CD8-positive, alpha-beta memory T cell (primary cell): Measurements from ENCODE around the gene SLC1A2. TPM values are rescaled to one million over a fixed set of nuclear protein-coding genes. Genes with fewer than 3 reads are reported as not detected.
A peak's percentile ranks its signal among the peaks of the same experiment; 100 is the strongest.

Source experiments
- CTCF ChIA-PET: fragments of 350-600 bp; sonication (Branson Sonifier 250); formaldehyde crosslinking; loops from one replicate; lab custom pipeline; 2021; ENCODE audit warnings: antibody characterized with exemption; lab: Charles Lee
- POLR2A ChIA-PET: fragments of 350-600 bp; sonication (Branson Sonifier 250); formaldehyde crosslinking; loops from one replicate; lab custom pipeline; 2021; ENCODE audit warnings: antibody characterized with exemption; lab: Charles Lee
- DNase-seq, 5 donors: peaks; one replicate each; pipeline versions ENCODE4 v3.0.0 to v3.0.0-alpha.2; 2020 to 2022; ENCODE audit warnings: mixed read lengths in 1 of 5
- H3K27ac ChIP-seq: one replicate; pipeline ENCODE4 v1.7.0; 2013; ENCODE audit warnings: low read depth, mild to moderate bottlenecking, low read length, moderate library complexity
- H3K27me3 ChIP-seq: 2 replicates; pipeline ENCODE4 v1.7.0; 2013; ENCODE audit warnings: low read length, mild to moderate bottlenecking; ENCODE audit not compliant: insufficient read depth, poor library complexity, severe bottlenecking
- H3K36me3 ChIP-seq: 2 replicates; pipeline ENCODE4 v1.7.0; 2013; ENCODE audit warnings: mild to moderate bottlenecking, low read length, moderate library complexity; ENCODE audit not compliant: insufficient read depth
- H3K4me1 ChIP-seq: 2 replicates; pipeline ENCODE4 v1.7.0; 2013; ENCODE audit warnings: mild to moderate bottlenecking, low read length, moderate library complexity; ENCODE audit not compliant: insufficient read depth
- H3K4me3 ChIP-seq: 2 replicates; pipeline ENCODE4 v1.7.0; 2013; ENCODE audit warnings: mild to moderate bottlenecking, low read length
- H3K9me3 ChIP-seq: 2 replicates; pipeline ENCODE4 v1.7.0; 2013; ENCODE audit warnings: mild to moderate bottlenecking, low read length
- H3K27ac Mint-ChIP-seq, 8 donors: one replicate each; pipeline ENCODE4 v1.8.0; 2020 to 2021; ENCODE audit warnings: mixed read lengths in 8 of 8, mild to moderate bottlenecking in 6 of 8, inconsistent platforms in 3 of 8, moderate library complexity in 3 of 8
- H3K27me3 Mint-ChIP-seq, 2 donors: one replicate each; pipeline ENCODE4 v1.8.0; 2020 to 2021; ENCODE audit warnings: mixed read lengths in 2 of 2, mild to moderate bottlenecking in 1 of 2, moderate library complexity in 1 of 2
- H3K36me3 Mint-ChIP-seq, 3 donors: one replicate each; pipeline ENCODE4 v1.8.0; 2020 to 2021; ENCODE audit warnings: mixed read lengths in 3 of 3, inconsistent platforms in 1 of 3, mild to moderate bottlenecking in 1 of 3
- H3K4me1 Mint-ChIP-seq, 3 donors: one replicate each; pipeline ENCODE4 v1.8.0; 2020 to 2021; ENCODE audit warnings: mixed read lengths in 3 of 3, inconsistent platforms in 1 of 3, mild to moderate bottlenecking in 1 of 3
- H3K4me3 Mint-ChIP-seq, 7 donors: one replicate each; pipeline ENCODE4 v1.8.0; 2020 to 2021; ENCODE audit warnings: mixed read lengths in 7 of 7, mild to moderate bottlenecking in 6 of 7, moderate library complexity in 4 of 7, inconsistent platforms in 2 of 7
- H3K9me3 Mint-ChIP-seq, 5 donors: one replicate each; pipeline ENCODE4 v1.8.0; 2020 to 2022; ENCODE audit warnings: mixed read lengths in 5 of 5, mild to moderate bottlenecking in 3 of 5, moderate library complexity in 2 of 5, inconsistent platforms in 1 of 5
- polyA plus RNA-seq: library from polyadenylated mRNA; unstranded; fragments of 300-500 nt; fragmentation: Illumina TruSeq; gene quantifications from one replicate; pipeline ENCODE4 v1.2.3, GENCODE V29; 2021
- total RNA-seq, 2 experiments: library from RNA; stranded (reverse); gene quantifications; one replicate each; pipeline ENCODE4 v1.2.3, GENCODE V29; 2021

Gene SLC1A2
- total and polyA plus RNA-seq, 3 experiments from 2014 or later: 0.03 TPM; not detected in 2

DNA sequence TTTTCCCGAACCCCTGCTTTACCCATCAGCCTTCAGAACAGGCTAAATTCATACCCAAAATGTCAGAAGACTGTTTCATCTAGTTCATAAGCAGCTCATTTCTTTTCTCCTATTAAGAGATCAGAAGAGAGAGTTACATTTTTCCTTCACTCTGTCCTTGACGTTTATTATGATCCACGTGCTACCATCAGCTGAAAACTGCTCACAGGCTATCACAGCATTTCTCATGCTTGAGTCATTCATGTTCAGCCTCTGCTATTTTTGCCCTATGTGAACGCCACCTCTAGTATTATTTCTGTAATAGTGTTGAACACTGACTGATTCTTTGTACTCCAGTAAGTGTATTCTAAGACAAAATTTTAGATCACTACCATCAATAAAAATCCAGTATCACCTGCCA is 51.9 kb downstream of the SLC1A2 start:
- Mint-ChIP-seq H3K36me3 (peaks cover 0 to 11% (median 0%) of the 10 kb centered on the region in 3 donors), H3K4me1 (no peaks in the 10 kb centered on the region), H3K27me3 (peaks cover 0 to 27% of the 10 kb centered on the region in 2 donors), H3K4me3 (no peak overlapping the region), H3K9me3 (peaks cover 0 to 2% (median 0%) of the 10 kb centered on the region in 5 donors), H3K27ac (peak overlapping the region in 1 of 8 donors; percentile 4)
- ChIA-PET CTCF (interaction anchor here (1.3 kb wide), 2 partner anchors 28 to 441 kb away, joined by 3 read pairs; no protein-coding TSS in a partner anchor), POLR2A (no interaction called here)
- no peak overlapping the region for H3K4me3 ChIP-seq
- no peak overlapping the region for H3K27ac ChIP-seq
- no peaks in the 10 kb centered on the region for H3K4me1 ChIP-seq
- no peaks in the 10 kb centered on the region for H3K27me3 ChIP-seq
- DNase-seq: no peak
- H3K9me3 ChIP-seq: no peaks in the 10 kb centered on the region
- H3K36me3 ChIP-seq: no peaks in the 10 kb centered on the region

DNA sequence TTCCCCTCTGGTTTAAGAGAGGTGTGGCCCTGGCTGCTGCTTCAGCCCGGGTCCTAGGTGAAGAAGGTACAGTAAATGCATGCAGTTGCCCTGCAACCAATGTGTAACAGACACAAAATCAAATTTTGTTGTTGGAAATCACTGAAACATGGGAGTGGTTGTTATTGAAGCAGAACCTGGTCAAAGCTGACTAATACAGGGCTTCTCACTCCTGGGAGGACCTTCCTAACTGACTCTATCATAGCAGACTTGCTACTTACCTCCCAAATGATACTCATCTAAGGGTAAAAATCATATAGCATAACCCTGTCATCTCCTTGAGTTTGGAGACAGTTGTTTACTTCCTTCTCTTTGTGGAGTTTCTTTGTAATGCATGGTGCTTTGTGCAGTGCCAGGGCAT is 52.6 kb downstream of the SLC1A2 start:
- H3K36me3 ChIP-seq: no peaks in the 10 kb centered on the region
- Mint-ChIP-seq H3K4me3 (no peak overlapping the region), H3K9me3 (peaks cover 0 to 2% (median 0%) of the 10 kb centered on the region in 5 donors), H3K27me3 (peaks cover 0 to 30% of the 10 kb centered on the region in 2 donors), H3K36me3 (peaks cover 0 to 11% (median 0%) of the 10 kb centered on the region in 3 donors), H3K27ac (no peak overlapping the region), H3K4me1 (no peaks in the 10 kb centered on the region)
- no peak overlapping the region for H3K27ac ChIP-seq
- ChIA-PET CTCF (interaction anchor here (1.3 kb wide), 1 partner anchor 440 kb away, joined by 3 read pairs; no protein-coding TSS in a partner anchor), POLR2A (no interaction called here)
- DNase-seq: no peak
- no peaks in the 10 kb centered on the region for H3K27me3 ChIP-seq
- H3K9me3 ChIP-seq: no peaks in the 10 kb centered on the region
- H3K4me3 ChIP-seq: no peak overlapping the region
- H3K4me1 ChIP-seq: no peaks in the 10 kb centered on the region

DNA sequence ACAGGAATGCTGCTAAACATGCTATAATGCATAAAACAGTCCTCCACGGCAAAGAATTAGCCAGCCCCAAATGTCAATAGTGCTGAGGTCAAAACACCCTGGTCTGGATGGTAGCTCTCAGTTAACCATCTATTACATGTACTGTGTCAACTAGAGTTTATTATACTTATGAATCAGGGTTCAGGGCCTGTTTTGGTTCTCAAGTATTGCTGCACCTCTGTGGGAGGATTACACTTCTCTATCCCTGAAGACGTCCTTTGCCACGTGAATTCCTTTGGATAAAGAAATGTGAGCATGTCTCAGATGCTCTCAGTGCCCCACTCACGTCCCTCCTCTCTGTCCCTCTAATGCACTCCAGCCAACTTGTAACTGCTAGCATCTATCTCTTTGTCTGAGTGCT is 53.4 kb downstream of the SLC1A2 start:
- H3K27me3 Mint-ChIP-seq: peaks cover 0 to 30% of the 10 kb centered on the region in 2 donors
- no peak overlapping the region for H3K4me3 Mint-ChIP-seq
- DNase-seq: no peak
- POLR2A ChIA-PET: no interaction called here
- no peaks in the 10 kb centered on the region for H3K4me1 Mint-ChIP-seq
- no peaks in the 10 kb centered on the region for H3K27me3 ChIP-seq
- H3K9me3 ChIP-seq: no peaks in the 10 kb centered on the region
- H3K4me1 ChIP-seq: no peaks in the 10 kb centered on the region
- CTCF ChIA-PET: no interaction called here
- no peak overlapping the region for H3K27ac Mint-ChIP-seq
- H3K36me3 ChIP-seq: no peaks in the 10 kb centered on the region
- peaks cover 0 to 11% (median 0%) of the 10 kb centered on the region in 3 donors for H3K36me3 Mint-ChIP-seq
- peaks cover 0 to 2% (median 0%) of the 10 kb centered on the region in 5 donors for H3K9me3 Mint-ChIP-seq
- H3K4me3 ChIP-seq: no peak overlapping the region
- no peak overlapping the region for H3K27ac ChIP-seq

DNA sequence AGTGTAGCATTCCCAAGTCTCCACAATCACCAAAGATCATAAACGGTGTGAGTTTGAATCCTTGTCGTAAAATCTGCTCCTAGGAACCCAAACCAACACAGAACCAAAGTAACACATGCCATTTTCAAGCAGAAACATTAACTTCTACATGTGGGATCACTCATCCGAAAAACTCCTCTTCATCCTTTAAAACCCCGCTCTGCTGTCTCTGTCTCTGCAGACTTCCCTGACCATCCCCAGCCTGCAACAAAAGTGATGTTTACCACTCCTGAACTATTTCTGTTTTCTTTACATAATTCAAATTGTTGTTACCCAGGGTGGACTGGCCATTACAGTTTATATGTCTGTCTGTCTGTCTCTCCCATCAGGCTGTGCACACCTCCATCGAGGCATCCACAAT is 54.0 kb downstream of the SLC1A2 start:
- H3K4me3 ChIP-seq: no peak overlapping the region
- CTCF ChIA-PET: no interaction called here
- no peak for DNase-seq
- Mint-ChIP-seq H3K9me3 (peaks cover 0 to 2% (median 0%) of the 10 kb centered on the region in 5 donors), H3K4me3 (no peak overlapping the region), H3K27me3 (peaks cover 0 to 30% of the 10 kb centered on the region in 2 donors), H3K27ac (peak overlapping the region in 1 of 8 donors; percentile 30), H3K4me1 (no peaks in the 10 kb centered on the region), H3K36me3 (peaks cover 0 to 11% (median 0%) of the 10 kb centered on the region in 3 donors)
- no peaks in the 10 kb centered on the region for H3K4me1 ChIP-seq
- H3K9me3 ChIP-seq: no peaks in the 10 kb centered on the region
- no peaks in the 10 kb centered on the region for H3K27me3 ChIP-seq
- no peaks in the 10 kb centered on the region for H3K36me3 ChIP-seq
- POLR2A ChIA-PET: no interaction called here
- no peak overlapping the region for H3K27ac ChIP-seq

DNA sequence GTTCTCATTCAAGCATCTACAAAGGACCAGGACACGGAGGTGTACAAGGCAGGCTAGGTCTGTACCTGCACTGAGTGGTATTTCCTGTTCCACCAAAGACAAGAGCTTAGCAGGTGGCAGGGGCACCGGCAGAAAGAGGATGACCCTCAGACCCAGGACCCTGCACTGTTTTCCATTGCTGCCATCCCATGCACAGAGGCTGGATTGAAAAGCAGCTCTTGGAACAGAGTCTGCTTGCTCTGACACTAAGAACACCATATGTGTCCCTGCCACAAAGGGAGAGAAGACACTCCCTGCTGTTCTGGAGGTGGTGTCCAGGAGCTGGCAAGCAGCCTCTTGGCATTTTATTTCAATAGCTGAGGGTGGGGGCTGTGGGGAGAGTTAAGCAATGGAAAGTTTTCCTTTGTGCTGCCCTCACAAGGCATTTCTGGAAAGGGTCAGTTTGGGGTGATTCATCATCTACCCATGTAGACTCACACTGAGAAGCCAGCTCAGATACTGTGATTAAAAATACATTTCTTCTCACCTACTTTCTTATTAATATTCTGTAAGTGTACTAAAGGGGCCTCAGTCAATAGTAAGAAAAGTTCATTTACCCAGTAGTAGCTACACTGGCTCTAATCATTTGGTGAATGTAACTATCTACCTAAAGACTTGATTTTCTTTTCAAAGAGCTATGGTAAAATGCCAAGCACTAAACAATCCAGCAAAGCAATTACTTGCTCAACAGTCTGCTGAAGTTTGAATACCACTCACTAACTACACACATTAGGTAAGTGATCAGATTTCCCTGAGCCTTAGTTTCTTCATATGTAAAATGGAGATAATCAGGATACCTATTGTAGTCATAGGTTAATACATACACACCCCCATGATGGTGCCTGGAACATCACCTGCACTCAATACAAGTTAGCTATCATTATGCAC is 55.2 kb downstream of the SLC1A2 start:
- Mint-ChIP-seq H3K9me3 (peaks cover 0 to 2% (median 0%) of the 10 kb centered on the region in 5 donors), H3K4me1 (no peaks in the 10 kb centered on the region), H3K27me3 (peaks cover 0 to 34% of the 10 kb centered on the region in 2 donors), H3K4me3 (no peak overlapping the region), H3K27ac (no peak overlapping the region), H3K36me3 (peaks cover 0 to 12% (median 0%) of the 10 kb centered on the region in 3 donors)
- no peak overlapping the region for H3K4me3 ChIP-seq
- no peaks in the 10 kb centered on the region for H3K4me1 ChIP-seq
- no peaks in the 10 kb centered on the region for H3K36me3 ChIP-seq
- POLR2A ChIA-PET: no interaction called here
- DNase-seq: no peak
- no peaks in the 10 kb centered on the region for H3K27me3 ChIP-seq
- H3K9me3 ChIP-seq: no peaks in the 10 kb centered on the region
- CTCF ChIA-PET: interaction anchor here (3.4 kb wide), 1 partner anchor 11 kb away, joined by 8 read pairs; no protein-coding TSS in a partner anchor
- H3K27ac ChIP-seq: no peak overlapping the region

- Histone ChIP-seq H3K27ac (no peak overlapping the region), H3K9me3 (no peaks in the 10 kb centered on the region), H3K36me3 (no peaks in the 10 kb centered on the region), H3K4me1 (no peaks in the 10 kb centered on the region), H3K27me3 (no peaks in the 10 kb centered on the region), H3K4me3 (no peak overlapping the region)
- no peak for DNase-seq
- Mint-ChIP-seq H3K9me3 (peaks cover 0 to 2% (median 0%) of the 10 kb centered on the region in 5 donors), H3K27ac (peak overlapping the region in 1 of 8 donors; percentile 85), H3K4me3 (no peak overlapping the region), H3K27me3 (peaks cover 0 to 34% of the 10 kb centered on the region in 2 donors), H3K4me1 (no peaks in the 10 kb centered on the region), H3K36me3 (peaks cover 0 to 12% (median 0%) of the 10 kb centered on the region in 3 donors)
- CTCF ChIA-PET: interaction anchor here (3.4 kb wide), 1 partner anchor 11 kb away, joined by 8 read pairs; no protein-coding TSS in a partner anchor
- POLR2A ChIA-PET: no interaction called here
Measured at GRCh38 chr11:35363246-35363801, 56.0 kb downstream of the SLC1A2 start.

GRCh38 chr11:35362521-35362980 is 56.8 kb downstream of the SLC1A2 start:
- H3K27ac Mint-ChIP-seq: peak overlapping the region in 1 of 8 donors; percentile 85
- no peak for DNase-seq
- peaks cover 0 to 12% (median 0%) of the 10 kb centered on the region in 3 donors for H3K36me3 Mint-ChIP-seq
- H3K4me3 Mint-ChIP-seq: no peak overlapping the region
- H3K27ac ChIP-seq: no peak overlapping the region
- no peaks in the 10 kb centered on the region for H3K9me3 ChIP-seq
- no peaks in the 10 kb centered on the region for H3K4me1 ChIP-seq
- peaks cover 0 to 34% of the 10 kb centered on the region in 2 donors for H3K27me3 Mint-ChIP-seq
- H3K4me1 Mint-ChIP-seq: no peaks in the 10 kb centered on the region
- no peaks in the 10 kb centered on the region for H3K36me3 ChIP-seq
- ChIA-PET CTCF (interaction anchor here (1.0 to 3.4 kb wide), 2 partner anchors 10 to 87 kb away, joined by 4 to 8 read pairs; no protein-coding TSS in a partner anchor), POLR2A (no interaction called here)
- H3K9me3 Mint-ChIP-seq: peaks cover 0 to 2% (median 0%) of the 10 kb centered on the region in 5 donors
- no peaks in the 10 kb centered on the region for H3K27me3 ChIP-seq
- no peak overlapping the region for H3K4me3 ChIP-seq
